HL-60/S4 (cell line): Measurements from ENCODE around the gene RABGGTA.

Source experiments
- in situ Hi-C: fragments of 300-500 bp; cut with MboI; formaldehyde crosslinking; loops from 2 replicates; pipeline ENCODE4 v1.14.3; 2022; ENCODE audit warnings: low sequenced_read_pairs

The RABGGTA gene

GRCh38 chr14:24271134-24271833, at the start of gene RABGGTA:
Gene RABGGTA, minus strand, starts transcription at chr14:24271597. Its CDS starts 482 bp downstream, at chr14:24271115.
- in situ Hi-C loops: no loop called here

- in situ Hi-C loops: no loop called here
These were observed 45.9 kb upstream of the RABGGTA start for GRCh38 chr14:24317141-24317928.

- in situ Hi-C loops: no loop called here
These were observed 45.2 kb upstream of the RABGGTA start for GRCh38 chr14:24316597-24316950.

GRCh38 chr14:24315807-24316596, 44.6 kb upstream of the RABGGTA start:
- in situ Hi-C loops: no loop called here

- in situ Hi-C loops: no loop called here
These were observed 43.9 kb upstream of the RABGGTA start for GRCh38 chr14:24315243-24315806.

- in situ Hi-C loops: no loop called here
These were observed 43.2 kb upstream of the RABGGTA start for GRCh38 chr14:24314377-24315193.

GRCh38 chr14:24313913-24314312, 42.5 kb upstream of the RABGGTA start:
- in situ Hi-C loops: no loop called here

GRCh38 chr14:24312736-24313507, 41.5 kb upstream of the RABGGTA start:
- in situ Hi-C loops: no loop called here

- in situ Hi-C loops: no loop called here
These were observed 40.6 kb upstream of the RABGGTA start for GRCh38 chr14:24311837-24312615.

- in situ Hi-C loops: no loop called here
These were observed 39.5 kb upstream of the RABGGTA start, which contains the start of gene LTB4R for GRCh38 chr14:24310646-24311604. Gene LTB4R, plus strand, starts transcription at chr14:24311502. Its CDS starts 4,150 bp downstream, at chr14:24315652.

- in situ Hi-C loops: no loop called here
These were observed 38.9 kb upstream of the RABGGTA start for GRCh38 chr14:24310265-24310645.

GRCh38 chr14:24309538-24310264, 38.3 kb upstream of the RABGGTA start, which contains the start of gene LTB4R2:
Gene LTB4R2, plus strand, starts transcription at chr14:24310140. Its CDS starts 525 bp downstream, at chr14:24310665.
- in situ Hi-C loops: no loop called here

GRCh38 chr14:24308342-24309124, 37.1 kb upstream of the RABGGTA start:
- in situ Hi-C loops: no loop called here

- in situ Hi-C loops: no loop called here
These were observed 36.4 kb upstream of the RABGGTA start, which contains the start of gene CIDEB for GRCh38 chr14:24307575-24308341. Gene CIDEB, minus strand, starts transcription at chr14:24307977. Its CDS starts 119 bp downstream, at chr14:24307858.

- in situ Hi-C loops: no loop called here
These were observed 35.8 kb upstream of the RABGGTA start for GRCh38 chr14:24307156-24307574.
